Limb (tissue), 2 donors: ENCODE measurements around the gene DSCAML1.
"Not testable (repeated sequence)": the region's sequence is repeated elsewhere in the genome, so short reads cannot be mapped to it uniquely, and the experiment has no call there.

Source experiments
- DNase-seq, 2 donors: peaks; one replicate each; pipeline ENCODE4 v3.0.0-alpha.2; 2016; ENCODE audit errors: extremely low spot score in 2 of 2

DSCAML1 gene

GRCh38 chr11:117820071-117820470, 23.1 kb upstream of the DSCAML1 start:
- no peak for DNase-seq

GRCh38 chr11:117819096-117820040, 22.4 kb upstream of the DSCAML1 start:
- peak; percentile 65 to 89 for DNase-seq

- no peak for DNase-seq
These were observed 21.2 kb upstream of the DSCAML1 start for GRCh38 chr11:117818041-117818873.

- DNase-seq = peak; percentile 82 to 92
These were observed 20.5 kb upstream of the DSCAML1 start for GRCh38 chr11:117817368-117818040.

GRCh38 chr11:117816846-117817367, 19.9 kb upstream of the DSCAML1 start:
- no peak for DNase-seq

- DNase-seq = peak in 1 of 2 donors; percentile 70
These were observed 19.2 kb upstream of the DSCAML1 start for GRCh38 chr11:117816151-117816741.

- no peak for DNase-seq
These were observed 18.3 kb upstream of the DSCAML1 start for GRCh38 chr11:117815262-117815803.

GRCh38 chr11:117814766-117815261, 17.8 kb upstream of the DSCAML1 start:
- DNase-seq = peak in 1 of 2 donors; percentile 77

- no peak for DNase-seq
These were observed 17.3 kb upstream of the DSCAML1 start for GRCh38 chr11:117814204-117814765.

GRCh38 chr11:117810056-117810451, 13.0 kb upstream of the DSCAML1 start:
- DNase-seq = not testable (repeated sequence)

- DNase-seq = peak; percentile 51 to 81
These were observed 12.4 kb upstream of the DSCAML1 start for GRCh38 chr11:117809236-117810055.

- DNase-seq = no peak
These were observed 11.8 kb upstream of the DSCAML1 start for GRCh38 chr11:117808784-117809183.

- peak; percentile 75 to 82 for DNase-seq
These were observed 10.7 kb upstream of the DSCAML1 start for GRCh38 chr11:117807482-117808327.

GRCh38 chr11:117806846-117807245, 9.8 kb upstream of the DSCAML1 start:
- DNase-seq = no peak

- DNase-seq = no peak
These were observed 8.0 kb upstream of the DSCAML1 start for GRCh38 chr11:117805045-117805444.

GRCh38 chr11:117803896-117804295, 6.9 kb upstream of the DSCAML1 start:
- DNase-seq = no peak

- DNase-seq = no peak
These were observed 2.6 kb upstream of the DSCAML1 start for GRCh38 chr11:117799634-117800033.

GRCh38 chr11:117796456-117796871, 552 bp downstream of the DSCAML1 start:
- no peak for DNase-seq
